Activated naive CD4-positive, alpha-beta T cell (primary cell): ENCODE measurements around the gene SIK3.

Experiments
- DNase-seq, 4 experiments: peaks; one replicate each; lab custom pipeline; 2025; lab: John Stamatoyannopoulos, UW

The SIK3 gene

DNA sequence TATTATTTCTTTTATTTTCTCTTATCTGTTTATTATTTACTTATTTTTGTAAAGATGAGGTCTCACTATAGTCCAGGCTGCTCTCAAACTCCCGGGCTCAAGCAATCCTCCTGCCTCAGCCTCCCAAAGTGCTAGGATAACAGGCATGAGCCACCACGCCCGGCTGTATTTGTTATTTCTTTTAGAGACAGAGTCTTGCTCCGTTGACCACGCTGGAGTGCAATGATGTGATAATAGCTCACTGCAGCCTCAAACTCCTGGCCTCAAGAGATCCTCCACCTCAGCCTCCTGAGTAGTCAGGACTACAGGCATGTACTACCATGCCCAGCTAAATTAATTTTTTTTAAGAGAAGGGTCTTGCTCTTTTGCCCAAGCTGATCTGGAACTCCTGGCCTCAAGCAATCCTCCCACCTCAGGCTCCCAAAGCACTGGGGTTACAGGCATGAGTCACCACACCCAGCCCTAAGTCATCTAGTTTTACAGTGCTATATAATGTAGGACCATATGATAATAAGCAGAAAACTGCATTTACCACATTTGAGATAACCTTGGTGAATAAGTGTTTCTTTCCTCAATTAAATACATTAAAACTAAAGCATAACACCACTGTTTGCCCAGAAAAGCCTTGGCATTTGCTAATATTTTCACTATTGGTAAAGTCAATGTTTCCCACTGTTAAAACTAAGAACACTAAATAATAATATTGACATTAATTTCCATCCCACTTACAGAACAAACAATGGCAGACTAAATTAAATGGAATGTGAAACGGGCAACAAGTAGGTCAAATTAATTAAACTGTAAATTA is 127.5 kb downstream of the SIK3 start:
- no peak for DNase-seq

DNA sequence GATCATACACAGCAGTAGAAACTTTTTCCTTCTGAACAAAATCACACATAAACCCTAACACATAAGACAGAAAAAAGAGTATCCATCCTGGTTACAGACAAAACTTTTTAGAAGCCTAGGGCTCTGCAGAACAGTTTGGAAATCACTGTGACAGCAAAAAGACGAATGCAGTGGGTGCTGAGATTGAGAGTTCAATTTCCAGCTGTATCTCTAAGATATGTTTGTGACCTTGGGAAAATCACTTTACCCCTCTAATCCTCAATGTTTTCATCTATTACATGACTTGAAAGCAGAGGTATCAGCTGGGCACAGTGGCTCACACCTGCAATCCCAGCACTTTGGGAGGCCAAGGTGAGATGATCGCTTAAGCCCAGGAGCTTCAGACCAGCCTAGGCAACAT is 128.5 kb downstream of the SIK3 start:
- no peak for DNase-seq

DNA sequence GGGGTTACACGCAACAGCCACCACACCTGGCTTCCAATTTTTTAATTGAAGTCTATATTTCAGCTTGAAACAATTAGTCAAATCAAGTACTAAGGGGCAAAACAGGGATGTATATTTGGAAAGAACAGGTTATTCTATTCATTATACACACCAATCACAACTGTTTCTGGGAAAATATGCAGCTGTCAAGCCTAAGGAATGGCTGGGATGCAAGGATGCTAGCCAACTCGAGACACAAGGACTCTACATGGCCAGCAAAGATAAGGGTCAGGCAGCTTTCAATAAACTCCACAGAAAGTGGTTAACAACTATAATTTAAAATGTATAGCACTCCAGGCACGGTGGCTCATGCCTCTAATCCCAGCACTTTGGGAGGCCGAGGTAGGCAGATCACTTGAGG is 134.0 kb downstream of the SIK3 start:
- DNase-seq: no peak

- no peak for DNase-seq
Observed at GRCh38 chr11:116963813-116964212, 134.4 kb downstream of the SIK3 start.

- DNase-seq: no peak
Observed at GRCh38 chr11:116962108-116962507, 136.1 kb downstream of the SIK3 start.

GRCh38 chr11:116960930-116961329 is 137.3 kb downstream of the SIK3 start:
- no peak for DNase-seq

DNA sequence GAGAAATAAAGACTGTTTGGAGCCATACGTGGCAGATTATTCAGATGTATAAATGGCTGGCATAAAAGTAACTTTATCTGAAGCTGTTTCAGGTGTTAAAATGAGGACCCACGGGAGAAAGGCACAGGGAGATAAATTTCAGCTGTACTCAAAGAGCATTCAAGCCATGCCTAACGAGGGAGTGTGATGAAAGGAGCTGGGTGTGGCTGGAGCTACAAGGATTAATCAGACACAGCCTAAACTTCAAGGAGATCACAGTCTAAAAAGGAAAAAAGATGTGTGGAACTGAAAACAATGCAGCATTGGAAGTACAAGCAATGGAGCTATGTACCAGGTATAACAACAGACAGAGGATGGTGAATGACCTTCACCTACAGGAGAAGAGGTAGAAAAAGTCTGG is 140.0 kb downstream of the SIK3 start:
- DNase-seq: no peak

- no peak for DNase-seq
Observed at GRCh38 chr11:116955949-116956348, 142.3 kb downstream of the SIK3 start.

DNA sequence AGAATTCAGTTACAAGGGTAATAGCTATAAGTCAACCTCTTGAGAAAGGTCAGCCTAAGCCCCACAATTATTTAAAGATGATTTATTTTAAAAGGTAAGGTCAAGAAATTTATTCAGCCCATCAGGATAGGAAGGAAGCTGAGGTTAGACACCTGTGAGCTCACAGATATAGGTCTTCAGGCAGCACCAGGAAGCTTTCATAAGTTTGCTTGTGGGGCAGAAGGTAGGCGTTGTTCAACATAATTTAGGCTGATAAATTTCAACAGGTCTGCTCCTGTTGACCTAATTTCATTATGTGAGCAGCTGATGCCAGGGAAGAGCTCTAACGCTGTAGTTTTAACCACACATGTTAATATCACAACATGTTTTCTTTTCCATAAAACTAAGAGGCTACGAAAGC is 142.7 kb downstream of the SIK3 start:
- no peak for DNase-seq

- DNase-seq: no peak
Observed at GRCh38 chr11:116953530-116954285, 144.5 kb downstream of the SIK3 start.

- DNase-seq: no peak
Observed at GRCh38 chr11:116951762-116952161, 146.5 kb downstream of the SIK3 start.

GRCh38 chr11:116950210-116950609 is 148.0 kb downstream of the SIK3 start:
- DNase-seq: no peak

- DNase-seq: no peak
Observed at GRCh38 chr11:116948391-116948790, 149.8 kb downstream of the SIK3 start.

GRCh38 chr11:116946414-116946813 is 151.8 kb downstream of the SIK3 start:
- no peak for DNase-seq

- no peak for DNase-seq
Observed at GRCh38 chr11:116939499-116939898, 158.7 kb downstream of the SIK3 start.

GRCh38 chr11:116938471-116939070 is 159.7 kb downstream of the SIK3 start:
- no peak for DNase-seq

- DNase-seq: no peak
Observed at GRCh38 chr11:116936754-116937446, 161.3 kb downstream of the SIK3 start.

- DNase-seq: no peak
Observed at GRCh38 chr11:116935514-116935913, 162.7 kb downstream of the SIK3 start.

DNA sequence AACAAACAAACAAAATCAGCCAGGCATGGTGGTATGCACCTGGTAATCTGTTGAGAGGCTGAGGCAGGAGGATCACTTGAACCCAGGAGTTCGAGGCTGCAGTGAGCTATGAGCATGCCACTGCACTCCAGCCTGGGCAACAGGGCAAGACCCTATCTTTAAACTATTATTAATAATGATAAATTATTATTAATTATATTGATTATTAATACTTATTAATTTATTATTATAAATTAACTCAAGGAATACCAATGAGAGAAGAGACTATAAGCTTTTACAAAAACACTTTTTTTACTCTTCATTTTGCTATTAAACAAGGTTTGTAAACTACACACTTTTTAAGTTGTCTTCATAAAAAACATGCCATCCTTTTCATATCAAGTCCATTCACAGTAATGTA is 163.1 kb downstream of the SIK3 start:
- DNase-seq: no peak

GRCh38 chr11:116933961-116934360 is 164.3 kb downstream of the SIK3 start:
- DNase-seq: no peak

GRCh38 chr11:116932181-116932580 is 166.0 kb downstream of the SIK3 start:
- DNase-seq: no peak

DNA sequence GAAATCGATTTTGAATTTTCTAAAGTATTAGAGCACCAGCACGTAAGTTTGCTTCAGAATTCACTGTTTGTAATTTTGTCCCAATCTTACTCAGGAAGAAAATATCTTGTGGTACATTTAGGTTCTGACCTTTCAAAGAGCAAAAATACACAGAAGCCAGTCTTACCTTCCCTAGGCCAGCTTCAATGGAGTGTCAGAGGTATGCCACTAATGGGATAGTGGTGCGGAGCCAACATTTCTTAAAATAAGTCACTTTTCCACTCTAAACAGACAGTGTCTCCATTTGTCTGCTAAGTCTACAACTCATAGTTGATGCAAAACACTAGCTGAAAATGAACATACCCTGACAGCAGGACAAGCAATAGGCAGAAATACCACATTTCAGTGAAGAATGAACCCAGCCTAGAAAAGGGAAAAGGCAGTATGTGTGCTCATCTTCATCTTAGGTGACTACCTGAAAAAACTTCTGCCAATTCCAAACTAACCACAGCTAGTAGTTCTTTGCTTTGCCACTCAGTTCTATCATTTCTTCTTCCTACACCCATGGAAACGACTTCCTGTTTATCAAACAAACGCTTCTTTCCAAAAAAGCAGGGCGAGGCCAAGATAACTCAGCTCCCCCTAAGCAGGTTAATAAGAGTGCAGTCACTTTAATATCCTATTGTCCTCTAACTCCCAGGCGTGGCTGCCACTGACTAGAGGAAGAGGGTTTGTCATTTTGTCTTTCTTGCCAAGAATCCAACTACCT is 166.8 kb downstream of the SIK3 start:
- no peak for DNase-seq
